SK-N-SH (cell line): ENCODE data around the gene DNPH1. TPM values are rescaled to one million over a fixed set of nuclear protein-coding genes. Genes with fewer than 3 reads are reported as not detected.

Experiments used
- CTCF ChIA-PET: fragments of 300-600, 350-600 bp; formaldehyde crosslinking; extraction: SDS; loops from one replicate; lab custom pipeline; 2021; lab: Yijun Ruan, JAX
- POLR2A ChIA-PET: fragments of 350-600 bp; sonication (Branson Sonifier 250); formaldehyde crosslinking; extraction: SDS; loops from one replicate; lab custom pipeline; 2020; ENCODE audit warnings: antibody characterized with exemption, inconsistent platforms; lab: Yijun Ruan, JAX
- DNase-seq: peaks from one replicate; pipeline ENCODE4 v3.0.0; 2012
- H2AFZ ChIP-seq: fragments of 200-600 bp; sonication (generic); 2 replicates; pipeline ENCODE4 v1.8.1; 2016; ENCODE audit warnings: antibody characterized with exemption, mild to moderate bottlenecking, low read depth
- H3F3A ChIP-seq: fragments of 200-600 bp; sonication (generic); replicated peaks from 2 replicates; pipeline ENCODE3; 2016; ENCODE audit warnings: antibody characterized with exemption, mild to moderate bottlenecking; ENCODE audit not compliant: insufficient read depth
- H3K27ac ChIP-seq, 2 experiments: fragments of 200-500 bp in 1 of 2; fragments of 200-600 bp in 1 of 2; sonication (Bioruptor generic) in 1 of 2; sonication (generic), shearing (Covaris generic) in 1 of 2; 2 replicates each; pipeline versions ENCODE4 v1.5.1 to v1.6.1; 2014 to 2016; ENCODE audit warnings: low read depth in 2 of 2, inconsistent platforms in 1 of 2, low read length in 1 of 2, mild to moderate bottlenecking in 1 of 2, mixed read lengths in 1 of 2
- H3K27me3 ChIP-seq: fragments of 200-600 bp; sonication (generic), shearing (Covaris generic); 2 replicates; pipeline ENCODE4 v1.6.1; 2016; ENCODE audit warnings: mixed run types; ENCODE audit not compliant: insufficient read depth
- H3K36me3 ChIP-seq, 2 experiments: fragments of 200-500 bp in 1 of 2; fragments of 200-600 bp in 1 of 2; sonication (Bioruptor generic) in 1 of 2; sonication (generic) in 1 of 2; replicated peaks in 1 of 2; 2 replicates each; pipeline versions ENCODE3 to v1.5.1; 2014 to 2016; ENCODE audit warnings: low read length in 1 of 2, mild to moderate bottlenecking in 1 of 2; ENCODE audit not compliant: insufficient read depth in 2 of 2, control insufficient read depth in 1 of 2
- H3K4me1 ChIP-seq, 2 experiments: fragments of 200-500 bp in 1 of 2; fragments of 200-600 bp in 1 of 2; sonication (Bioruptor generic) in 1 of 2; sonication (generic), shearing (Covaris generic) in 1 of 2; 2 replicates each; pipeline versions ENCODE4 v1.5.1 to v1.6.1; 2014 to 2016; ENCODE audit warnings: low read depth in 1 of 2, low read length in 1 of 2, mixed run types in 1 of 2; ENCODE audit not compliant: insufficient read depth in 2 of 2, control insufficient read depth in 1 of 2
- H3K4me2 ChIP-seq: fragments of 200-600 bp; sonication (generic), shearing (Covaris generic); 2 replicates; pipeline ENCODE4 v1.6.1; 2017; ENCODE audit warnings: mixed run types
- H3K4me3 ChIP-seq, 2 experiments: fragments of 200-500 bp in 1 of 2; fragments of 200-600 bp in 1 of 2; sonication (Bioruptor generic) in 1 of 2; sonication (generic), shearing (Covaris generic) in 1 of 2; 2 replicates each; pipeline versions ENCODE4 v1.5.1 to v1.8.1; 2014 to 2016; ENCODE audit warnings: low read depth in 2 of 2, inconsistent platforms in 1 of 2, low read length in 1 of 2, mild to moderate bottlenecking in 1 of 2, mixed read lengths in 1 of 2, moderate library complexity in 1 of 2
- H3K79me2 ChIP-seq: fragments of 200-600 bp; sonication (generic); 2 replicates; pipeline ENCODE4 v1.8.1; 2017; ENCODE audit warnings: mild to moderate bottlenecking; ENCODE audit not compliant: insufficient read depth
- H3K9ac ChIP-seq: fragments of 200-600 bp; sonication (generic); 2 replicates; pipeline ENCODE4 v1.6.1; 2017; ENCODE audit warnings: mixed run types
- H3K9me2 ChIP-seq: fragments of 200-600 bp; sonication (generic); 2 replicates; pipeline ENCODE4 v1.6.1; 2017; ENCODE audit warnings: mixed run types
- H3K9me3 ChIP-seq: fragments of 200-600 bp; sonication (generic); 2 replicates; pipeline ENCODE4 v1.6.1; 2017; ENCODE audit warnings: mixed run types, mild to moderate bottlenecking, moderate library complexity
- H4K20me1 ChIP-seq: fragments of 200-600 bp; sonication (generic); 2 replicates; pipeline ENCODE4 v1.6.1; 2017; ENCODE audit warnings: mild to moderate bottlenecking, mixed run types; ENCODE audit not compliant: insufficient read depth
- CHD2 ChIP-seq: fragments of 150-350 bp; IDR thresholded peaks from 2 replicates; pipeline ENCODE4 v1.6.1; 2018; ENCODE audit warnings: low read length; ENCODE audit not compliant: partially characterized antibody
- ELF1 ChIP-seq: IDR thresholded peaks from 2 replicates; pipeline ENCODE4 v1.4.0; 2012
- GATA2 ChIP-seq: sonication (generic); formaldehyde crosslinking; IDR thresholded peaks from 2 replicates; pipeline ENCODE4 v1.5.0; 2020; ENCODE audit warnings: mild to moderate bottlenecking, missing genetic modification reagents
- JUND ChIP-seq: IDR thresholded peaks from 2 replicates; pipeline ENCODE4 v1.4.0; 2012
- NRF1 ChIP-seq: IDR thresholded peaks from 2 replicates; pipeline ENCODE4 v1.6.1; 2012; ENCODE audit warnings: low read depth, mild to moderate bottlenecking, low read length
- POLR2AphosphoS5 ChIP-seq: IDR thresholded peaks from 2 replicates; pipeline ENCODE4 v1.6.1; 2012; ENCODE audit warnings: low read depth, low read length
- RAD21 ChIP-seq: IDR thresholded peaks from 2 replicates; pipeline ENCODE4 v1.6.1; 2012; ENCODE audit warnings: mild to moderate bottlenecking, low read length
- RCOR1 ChIP-seq: fragments of 150-350 bp; IDR thresholded peaks from 2 replicates; pipeline ENCODE4 v1.6.1; 2017; ENCODE audit warnings: antibody characterized with exemption, low read length
- SIN3A ChIP-seq: IDR thresholded peaks from 2 replicates; pipeline ENCODE4 v1.6.1; 2012; ENCODE audit warnings: low read depth, mild to moderate bottlenecking, low read length, moderate library complexity, borderline replicate concordance
- SMC3 ChIP-seq: IDR thresholded peaks from 2 replicates; pipeline ENCODE4 v1.6.1; 2012; ENCODE audit warnings: low read depth, low read length, improper control_type of control experiment
- TAF1 ChIP-seq: IDR thresholded peaks from 2 replicates; pipeline ENCODE4 v1.6.1; 2012; ENCODE audit warnings: low read depth, mild to moderate bottlenecking, low read length, moderate library complexity, borderline replicate concordance
- TEAD4 ChIP-seq: IDR thresholded peaks from 2 replicates; pipeline ENCODE4 v1.4.0; 2012; ENCODE audit warnings: mild to moderate bottlenecking, borderline replicate concordance; ENCODE audit not compliant: insufficient read depth
- YY1 ChIP-seq: IDR thresholded peaks from 2 replicates; pipeline ENCODE4 v1.4.0; 2012; ENCODE audit warnings: low read depth, mild to moderate bottlenecking
- WGBS: methylation state at CpG from one replicate; pipeline ENCODE4 v1.1.6; 2017; ENCODE audit warnings: low lambda C conversion rate; 5-methylcytosine and 5-hydroxymethylcytosine counted together
- polyA plus RNA-seq, 3 experiments: library from polyadenylated mRNA; depleted of rRNA; stranded (reverse); fragments of >200 nt; gene quantifications; 2 replicates each; pipeline ENCODE4 v1.2.3, GENCODE V29; 2012
- TF ChIP-seq, protein P1 (sequence below): fragments of 150-350 bp; IDR thresholded peaks from 2 replicates; pipeline ENCODE4 v1.6.1; 2017; ENCODE audit warnings: antibody characterized with exemption, low read length, low read depth, borderline replicate concordance
- TF ChIP-seq, protein P2 (sequence below): IDR thresholded peaks from 2 replicates; pipeline ENCODE4; 2012
- TF ChIP-seq, protein P3 (sequence below): IDR thresholded peaks from 2 replicates; pipeline ENCODE4 v1.4.0; 2012; ENCODE audit warnings: low read depth, borderline replicate concordance
- TF ChIP-seq, protein P4 (sequence below): IDR thresholded peaks from 2 replicates; pipeline ENCODE4 v1.6.1; 2012; ENCODE audit warnings: mild to moderate bottlenecking, low read depth, low read length, moderate library complexity
- TF ChIP-seq, protein P5 (sequence below): fragments of 150-350 bp; IDR thresholded peaks from 2 replicates; pipeline ENCODE4 v1.6.1; 2016; ENCODE audit warnings: mild to moderate bottlenecking, low read depth, low read length

The DNPH1 gene
- polyA plus RNA-seq, 1 of the 3 experiments (the other 2 are of a cell fraction) = 287 TPM

DNA sequence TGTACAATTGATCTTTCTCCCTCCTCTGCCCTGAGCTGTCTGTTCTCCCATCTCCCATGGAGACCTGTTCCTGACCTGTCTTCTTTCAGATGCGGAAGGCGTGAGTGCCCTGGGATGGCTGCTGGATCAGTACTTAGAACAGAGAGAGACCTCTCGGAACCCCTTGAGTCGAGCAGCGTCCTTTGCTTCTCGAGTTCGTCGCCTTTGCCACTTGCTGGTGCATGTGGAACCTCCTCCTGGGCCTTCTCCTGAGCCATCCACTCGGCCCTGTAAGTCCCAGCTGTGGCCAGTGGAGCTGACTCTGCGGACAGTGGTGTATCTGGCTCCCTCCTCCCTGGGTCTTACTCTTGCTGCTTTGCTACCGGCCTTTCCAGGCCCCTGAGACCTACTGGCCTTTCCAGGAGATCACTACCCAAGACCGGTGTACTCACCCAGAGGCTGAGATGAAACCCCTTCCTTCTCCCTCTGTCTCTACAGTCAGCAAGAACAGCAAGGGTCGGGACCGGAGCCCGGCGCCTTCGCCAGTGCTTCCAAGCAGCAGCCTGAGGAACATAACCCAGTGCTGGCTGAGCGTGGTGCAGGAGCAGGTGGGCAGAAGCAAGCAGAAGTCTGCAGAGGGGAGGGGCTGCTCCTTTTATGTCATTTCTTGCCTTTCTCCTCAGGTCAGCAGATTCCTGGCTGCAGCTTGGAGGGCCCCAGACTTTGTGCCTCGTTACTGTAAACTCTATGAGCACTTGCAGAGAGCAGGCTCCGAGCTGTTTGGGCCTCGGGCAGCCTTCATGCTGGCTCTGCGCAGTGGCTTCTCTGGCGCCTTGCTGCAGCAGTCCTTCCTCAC is 24.8 kb downstream of the DNPH1 start:
- Histone ChIP-seq H3K27ac (no peak overlapping the region), H3K27me3 (no peaks in the 10 kb centered on the region), H3K36me3 (peaks cover 20 to 35% of the 10 kb centered on the region in 2 experiments), H4K20me1 (no peaks in the 10 kb centered on the region), H3K9me3 (no peaks in the 10 kb centered on the region), H3K9ac (no peak overlapping the region), H3K79me2 (no peaks in the 10 kb centered on the region), H3K9me2 (no peaks in the 10 kb centered on the region), H3K4me1 (no peaks in the 10 kb centered on the region), H3F3A (no peaks in the 10 kb centered on the region), H3K4me3 (no peak overlapping the region), H3K4me2 (no peak overlapping the region), H2AFZ (no peak overlapping the region)
- DNase-seq = no peak
- POLR2A ChIA-PET = no interaction called here
- WGBS = 95% methylated on average over 16 of the region's 23 CpGs
- CTCF ChIA-PET = interaction anchor here (1.1 to 1.6 kb wide), 2 partner anchors 25 to 179 kb away, joined by 3 to 6 read pairs; partner anchors contain the start of gene DNPH1
- TF ChIP-seq, protein P1, sequence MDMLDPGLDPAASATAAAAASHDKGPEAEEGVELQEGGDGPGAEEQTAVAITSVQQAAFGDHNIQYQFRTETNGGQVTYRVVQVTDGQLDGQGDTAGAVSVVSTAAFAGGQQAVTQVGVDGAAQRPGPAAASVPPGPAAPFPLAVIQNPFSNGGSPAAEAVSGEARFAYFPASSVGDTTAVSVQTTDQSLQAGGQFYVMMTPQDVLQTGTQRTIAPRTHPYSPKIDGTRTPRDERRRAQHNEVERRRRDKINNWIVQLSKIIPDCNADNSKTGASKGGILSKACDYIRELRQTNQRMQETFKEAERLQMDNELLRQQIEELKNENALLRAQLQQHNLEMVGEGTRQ = no peak
- no peak for TF ChIP-seq RCOR1
- no peak for TF ChIP-seq CHD2
- TF ChIP-seq, protein P2, sequence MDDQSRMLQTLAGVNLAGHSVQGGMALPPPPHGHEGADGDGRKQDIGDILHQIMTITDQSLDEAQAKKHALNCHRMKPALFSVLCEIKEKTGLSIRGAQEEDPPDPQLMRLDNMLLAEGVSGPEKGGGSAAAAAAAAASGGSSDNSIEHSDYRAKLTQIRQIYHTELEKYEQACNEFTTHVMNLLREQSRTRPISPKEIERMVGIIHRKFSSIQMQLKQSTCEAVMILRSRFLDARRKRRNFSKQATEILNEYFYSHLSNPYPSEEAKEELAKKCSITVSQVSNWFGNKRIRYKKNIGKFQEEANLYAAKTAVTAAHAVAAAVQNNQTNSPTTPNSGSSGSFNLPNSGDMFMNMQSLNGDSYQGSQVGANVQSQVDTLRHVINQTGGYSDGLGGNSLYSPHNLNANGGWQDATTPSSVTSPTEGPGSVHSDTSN = no peak
- TF ChIP-seq SIN3A = no peak
- no peak for TF ChIP-seq NRF1
- TF ChIP-seq TAF1 = no peak
- TF ChIP-seq, protein P3, sequence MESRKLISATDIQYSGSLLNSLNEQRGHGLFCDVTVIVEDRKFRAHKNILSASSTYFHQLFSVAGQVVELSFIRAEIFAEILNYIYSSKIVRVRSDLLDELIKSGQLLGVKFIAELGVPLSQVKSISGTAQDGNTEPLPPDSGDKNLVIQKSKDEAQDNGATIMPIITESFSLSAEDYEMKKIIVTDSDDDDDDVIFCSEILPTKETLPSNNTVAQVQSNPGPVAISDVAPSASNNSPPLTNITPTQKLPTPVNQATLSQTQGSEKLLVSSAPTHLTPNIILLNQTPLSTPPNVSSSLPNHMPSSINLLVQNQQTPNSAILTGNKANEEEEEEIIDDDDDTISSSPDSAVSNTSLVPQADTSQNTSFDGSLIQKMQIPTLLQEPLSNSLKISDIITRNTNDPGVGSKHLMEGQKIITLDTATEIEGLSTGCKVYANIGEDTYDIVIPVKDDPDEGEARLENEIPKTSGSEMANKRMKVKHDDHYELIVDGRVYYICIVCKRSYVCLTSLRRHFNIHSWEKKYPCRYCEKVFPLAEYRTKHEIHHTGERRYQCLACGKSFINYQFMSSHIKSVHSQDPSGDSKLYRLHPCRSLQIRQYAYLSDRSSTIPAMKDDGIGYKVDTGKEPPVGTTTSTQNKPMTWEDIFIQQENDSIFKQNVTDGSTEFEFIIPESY = no peak
- TF ChIP-seq TEAD4 = no peak
- no peak for TF ChIP-seq YY1
- TF ChIP-seq SMC3 = no peak
- TF ChIP-seq, protein P4, sequence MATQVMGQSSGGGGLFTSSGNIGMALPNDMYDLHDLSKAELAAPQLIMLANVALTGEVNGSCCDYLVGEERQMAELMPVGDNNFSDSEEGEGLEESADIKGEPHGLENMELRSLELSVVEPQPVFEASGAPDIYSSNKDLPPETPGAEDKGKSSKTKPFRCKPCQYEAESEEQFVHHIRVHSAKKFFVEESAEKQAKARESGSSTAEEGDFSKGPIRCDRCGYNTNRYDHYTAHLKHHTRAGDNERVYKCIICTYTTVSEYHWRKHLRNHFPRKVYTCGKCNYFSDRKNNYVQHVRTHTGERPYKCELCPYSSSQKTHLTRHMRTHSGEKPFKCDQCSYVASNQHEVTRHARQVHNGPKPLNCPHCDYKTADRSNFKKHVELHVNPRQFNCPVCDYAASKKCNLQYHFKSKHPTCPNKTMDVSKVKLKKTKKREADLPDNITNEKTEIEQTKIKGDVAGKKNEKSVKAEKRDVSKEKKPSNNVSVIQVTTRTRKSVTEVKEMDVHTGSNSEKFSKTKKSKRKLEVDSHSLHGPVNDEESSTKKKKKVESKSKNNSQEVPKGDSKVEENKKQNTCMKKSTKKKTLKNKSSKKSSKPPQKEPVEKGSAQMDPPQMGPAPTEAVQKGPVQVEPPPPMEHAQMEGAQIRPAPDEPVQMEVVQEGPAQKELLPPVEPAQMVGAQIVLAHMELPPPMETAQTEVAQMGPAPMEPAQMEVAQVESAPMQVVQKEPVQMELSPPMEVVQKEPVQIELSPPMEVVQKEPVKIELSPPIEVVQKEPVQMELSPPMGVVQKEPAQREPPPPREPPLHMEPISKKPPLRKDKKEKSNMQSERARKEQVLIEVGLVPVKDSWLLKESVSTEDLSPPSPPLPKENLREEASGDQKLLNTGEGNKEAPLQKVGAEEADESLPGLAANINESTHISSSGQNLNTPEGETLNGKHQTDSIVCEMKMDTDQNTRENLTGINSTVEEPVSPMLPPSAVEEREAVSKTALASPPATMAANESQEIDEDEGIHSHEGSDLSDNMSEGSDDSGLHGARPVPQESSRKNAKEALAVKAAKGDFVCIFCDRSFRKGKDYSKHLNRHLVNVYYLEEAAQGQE = no peak
- TF ChIP-seq POLR2AphosphoS5 = no peak
- TF ChIP-seq, protein P5, sequence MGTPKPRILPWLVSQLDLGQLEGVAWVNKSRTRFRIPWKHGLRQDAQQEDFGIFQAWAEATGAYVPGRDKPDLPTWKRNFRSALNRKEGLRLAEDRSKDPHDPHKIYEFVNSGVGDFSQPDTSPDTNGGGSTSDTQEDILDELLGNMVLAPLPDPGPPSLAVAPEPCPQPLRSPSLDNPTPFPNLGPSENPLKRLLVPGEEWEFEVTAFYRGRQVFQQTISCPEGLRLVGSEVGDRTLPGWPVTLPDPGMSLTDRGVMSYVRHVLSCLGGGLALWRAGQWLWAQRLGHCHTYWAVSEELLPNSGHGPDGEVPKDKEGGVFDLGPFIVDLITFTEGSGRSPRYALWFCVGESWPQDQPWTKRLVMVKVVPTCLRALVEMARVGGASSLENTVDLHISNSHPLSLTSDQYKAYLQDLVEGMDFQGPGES = no peak
- no peak for TF ChIP-seq ELF1
- no peak for TF ChIP-seq RAD21
- no peak for TF ChIP-seq JUND
- TF ChIP-seq GATA2 (CRISPR knock-in tag) = no peak
